ENCODE data around the gene TMEM232. TPM values are rescaled to one million over a fixed set of nuclear protein-coding genes. Genes with fewer than 3 reads are reported as not detected.

Gene TMEM232
- total RNA-seq, 4 donors from 2014 or later = 0.82 TPM; not detected in 3

DNA sequence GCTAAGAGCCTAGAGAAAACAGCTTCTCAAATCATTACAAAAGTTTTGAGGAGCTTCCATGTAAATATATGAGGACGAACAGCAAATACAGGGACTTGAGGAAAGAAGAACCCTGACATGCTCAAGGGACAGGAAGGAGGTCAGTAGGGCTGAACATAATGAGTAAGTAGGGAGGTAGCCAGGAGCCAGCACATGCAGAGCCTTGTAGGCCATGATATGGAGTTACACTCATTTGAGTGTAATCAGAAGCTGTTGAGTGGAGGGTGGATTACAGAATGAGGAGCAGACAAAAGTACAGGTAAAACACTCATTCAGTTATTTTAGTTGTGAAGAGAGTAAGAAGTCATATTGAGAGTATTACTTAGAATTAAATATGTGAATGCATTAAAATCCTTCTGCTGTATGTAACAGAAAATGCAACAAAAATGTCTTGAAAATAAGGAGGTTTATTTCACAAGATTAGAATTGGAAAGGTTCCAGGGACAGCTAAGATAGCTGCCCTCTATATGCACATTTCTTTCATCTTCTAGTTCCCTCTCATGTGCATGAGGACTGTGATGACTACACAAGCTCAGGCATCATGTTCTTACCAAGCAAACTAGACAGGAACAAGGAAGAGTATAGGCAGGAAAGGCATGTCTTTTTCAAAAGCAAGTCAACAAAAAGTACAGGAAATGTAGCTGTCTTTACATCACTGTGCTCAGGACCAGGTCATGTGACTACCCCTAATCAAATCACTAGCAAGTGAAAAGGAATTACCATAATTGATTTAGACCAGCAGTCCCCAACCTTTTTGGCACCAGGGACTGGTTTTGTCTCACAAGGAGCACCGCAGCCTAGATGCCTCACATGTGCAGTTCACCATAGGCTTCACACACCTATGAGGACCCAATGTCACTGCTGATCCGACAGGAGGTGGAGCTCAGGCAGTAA is 87.2 kb downstream of the TMEM232 start:
- H3K4me1 ChIP-seq = no peaks in the 10 kb centered on the region
- H3K9me3 ChIP-seq = no peaks in the 10 kb centered on the region
- H3K4me3 ChIP-seq = no peak overlapping the region
- intact Hi-C loops (cut with DNase I; ENCODE audit: low total_unique reads) = no loop called here
- DNase-seq (no peak), ATAC-seq (no peak)
- H3K36me3 ChIP-seq = no peaks in the 10 kb centered on the region
- TF ChIP-seq POLR2A (IDR thresholded peaks at IDR 0.05) = no peak
- TF ChIP-seq, protein P1, sequence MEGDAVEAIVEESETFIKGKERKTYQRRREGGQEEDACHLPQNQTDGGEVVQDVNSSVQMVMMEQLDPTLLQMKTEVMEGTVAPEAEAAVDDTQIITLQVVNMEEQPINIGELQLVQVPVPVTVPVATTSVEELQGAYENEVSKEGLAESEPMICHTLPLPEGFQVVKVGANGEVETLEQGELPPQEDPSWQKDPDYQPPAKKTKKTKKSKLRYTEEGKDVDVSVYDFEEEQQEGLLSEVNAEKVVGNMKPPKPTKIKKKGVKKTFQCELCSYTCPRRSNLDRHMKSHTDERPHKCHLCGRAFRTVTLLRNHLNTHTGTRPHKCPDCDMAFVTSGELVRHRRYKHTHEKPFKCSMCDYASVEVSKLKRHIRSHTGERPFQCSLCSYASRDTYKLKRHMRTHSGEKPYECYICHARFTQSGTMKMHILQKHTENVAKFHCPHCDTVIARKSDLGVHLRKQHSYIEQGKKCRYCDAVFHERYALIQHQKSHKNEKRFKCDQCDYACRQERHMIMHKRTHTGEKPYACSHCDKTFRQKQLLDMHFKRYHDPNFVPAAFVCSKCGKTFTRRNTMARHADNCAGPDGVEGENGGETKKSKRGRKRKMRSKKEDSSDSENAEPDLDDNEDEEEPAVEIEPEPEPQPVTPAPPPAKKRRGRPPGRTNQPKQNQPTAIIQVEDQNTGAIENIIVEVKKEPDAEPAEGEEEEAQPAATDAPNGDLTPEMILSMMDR (IDR thresholded peaks at IDR 0.05 in 4 of 5, conservative IDR thresholded peaks at IDR 0.05 in 1 of 5) = no peak
- H3K27me3 ChIP-seq = no peaks in the 10 kb centered on the region
- no peak overlapping the region for H3K27ac ChIP-seq
- in situ Hi-C loops (cut with MboI; ENCODE audit: low sequenced_read_pairs in 4 of 4) = no loop called here

DNA sequence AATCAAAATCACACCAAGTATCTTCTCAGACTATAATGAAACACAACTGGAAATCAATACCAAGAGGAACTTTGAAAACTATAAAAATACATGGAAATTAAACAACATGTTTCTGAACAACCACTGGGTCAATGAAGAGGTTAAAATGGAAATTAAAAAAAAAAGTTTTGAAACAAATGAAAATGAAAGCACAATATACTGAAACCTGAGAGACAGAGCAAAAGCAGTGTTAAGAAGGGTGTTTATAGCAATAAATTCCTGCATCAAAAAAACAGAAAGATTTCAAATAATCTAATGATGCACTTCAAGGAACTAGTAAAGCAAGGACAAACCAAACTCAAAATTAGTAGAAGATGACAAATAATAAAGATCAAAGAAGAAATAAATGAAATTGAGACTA is 92.0 kb downstream of the TMEM232 start:
- Histone ChIP-seq H3K36me3 (no peaks in the 10 kb centered on the region), H3K9me3 (no peaks in the 10 kb centered on the region), H3K27me3 (no peaks in the 10 kb centered on the region), H3K27ac (no peak overlapping the region), H3K4me3 (no peak overlapping the region), H3K4me1 (no peaks in the 10 kb centered on the region)
- TF ChIP-seq, protein P1 (IDR thresholded peaks at IDR 0.05 in 4 of 5, conservative IDR thresholded peaks at IDR 0.05 in 1 of 5) = no peak
- TF ChIP-seq POLR2A (IDR thresholded peaks at IDR 0.05) = no peak
- in situ Hi-C loops (cut with MboI; ENCODE audit: low sequenced_read_pairs in 4 of 4) (no loop called here), intact Hi-C loops (cut with DNase I; ENCODE audit: low total_unique reads) (no loop called here)
- DNase-seq (no peak), ATAC-seq (no peak)

DNA sequence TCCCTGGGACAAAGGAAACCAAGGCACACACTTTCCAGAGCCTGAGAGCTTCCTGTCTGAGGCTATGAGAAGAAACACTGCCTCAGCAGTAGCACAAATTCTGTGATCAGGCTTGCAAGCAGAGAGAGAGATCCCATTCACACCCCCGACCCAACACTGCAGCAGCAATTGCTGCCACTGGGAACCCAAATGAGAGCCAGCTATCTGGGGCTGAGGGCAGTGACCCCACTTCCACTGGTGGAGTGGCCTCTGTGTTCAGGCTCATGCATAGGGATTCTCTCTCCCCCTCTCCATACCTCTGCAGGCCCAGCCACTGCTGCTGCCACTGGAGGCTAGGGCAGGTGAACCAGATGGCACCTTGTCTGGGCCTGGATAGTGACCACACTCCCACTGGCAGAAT is 95.2 kb downstream of the TMEM232 start:
- ATAC-seq = no peak
- H3K36me3 ChIP-seq = no peaks in the 10 kb centered on the region
- no peaks in the 10 kb centered on the region for H3K4me1 ChIP-seq
- no peaks in the 10 kb centered on the region for H3K9me3 ChIP-seq
- no peak overlapping the region for H3K4me3 ChIP-seq
- DNase-seq = no peak
- no peaks in the 10 kb centered on the region for H3K27me3 ChIP-seq
- intact Hi-C loops (cut with DNase I; ENCODE audit: low total_unique reads) = no loop called here
- in situ Hi-C loops (cut with MboI; ENCODE audit: low sequenced_read_pairs in 4 of 4) = no loop called here
- TF ChIP-seq POLR2A (IDR thresholded peaks at IDR 0.05) = no peak
- TF ChIP-seq, protein P1 (IDR thresholded peaks at IDR 0.05 in 4 of 5, conservative IDR thresholded peaks at IDR 0.05 in 1 of 5) = no peak
- H3K27ac ChIP-seq = no peak overlapping the region

DNA sequence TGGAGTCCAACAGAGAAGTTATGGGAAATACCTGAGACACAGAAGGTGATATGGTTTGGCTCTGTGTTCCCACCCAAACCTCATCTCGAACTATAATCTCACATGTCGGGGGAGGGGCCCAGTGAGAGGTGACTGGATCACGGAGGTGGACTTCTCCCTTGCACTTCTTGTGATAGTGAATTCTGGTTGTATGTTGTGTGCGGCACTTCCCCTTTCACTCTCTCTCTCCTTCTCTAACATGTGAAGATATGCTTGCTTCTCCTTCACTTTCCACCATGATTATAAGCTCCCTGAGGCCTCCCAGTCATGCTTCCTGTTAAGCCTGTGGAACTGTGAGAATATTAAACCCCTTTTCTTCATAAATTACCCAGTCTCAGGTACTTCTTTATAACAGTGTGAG is 96.1 kb downstream of the TMEM232 start:
- Histone ChIP-seq H3K4me3 (no peak overlapping the region), H3K36me3 (no peaks in the 10 kb centered on the region), H3K9me3 (no peaks in the 10 kb centered on the region), H3K27ac (no peak overlapping the region), H3K27me3 (no peaks in the 10 kb centered on the region), H3K4me1 (no peaks in the 10 kb centered on the region)
- TF ChIP-seq, protein P1 (IDR thresholded peaks at IDR 0.05 in 4 of 5, conservative IDR thresholded peaks at IDR 0.05 in 1 of 5) = no peak
- TF ChIP-seq POLR2A (IDR thresholded peaks at IDR 0.05) = no peak
- intact Hi-C loops (cut with DNase I; ENCODE audit: low total_unique reads) = no loop called here
- in situ Hi-C loops (cut with MboI; ENCODE audit: low sequenced_read_pairs in 4 of 4) = no loop called here
- DNase-seq (no peak), ATAC-seq (no peak)
